ENCODE results near the gene ZNF593.

DNA sequence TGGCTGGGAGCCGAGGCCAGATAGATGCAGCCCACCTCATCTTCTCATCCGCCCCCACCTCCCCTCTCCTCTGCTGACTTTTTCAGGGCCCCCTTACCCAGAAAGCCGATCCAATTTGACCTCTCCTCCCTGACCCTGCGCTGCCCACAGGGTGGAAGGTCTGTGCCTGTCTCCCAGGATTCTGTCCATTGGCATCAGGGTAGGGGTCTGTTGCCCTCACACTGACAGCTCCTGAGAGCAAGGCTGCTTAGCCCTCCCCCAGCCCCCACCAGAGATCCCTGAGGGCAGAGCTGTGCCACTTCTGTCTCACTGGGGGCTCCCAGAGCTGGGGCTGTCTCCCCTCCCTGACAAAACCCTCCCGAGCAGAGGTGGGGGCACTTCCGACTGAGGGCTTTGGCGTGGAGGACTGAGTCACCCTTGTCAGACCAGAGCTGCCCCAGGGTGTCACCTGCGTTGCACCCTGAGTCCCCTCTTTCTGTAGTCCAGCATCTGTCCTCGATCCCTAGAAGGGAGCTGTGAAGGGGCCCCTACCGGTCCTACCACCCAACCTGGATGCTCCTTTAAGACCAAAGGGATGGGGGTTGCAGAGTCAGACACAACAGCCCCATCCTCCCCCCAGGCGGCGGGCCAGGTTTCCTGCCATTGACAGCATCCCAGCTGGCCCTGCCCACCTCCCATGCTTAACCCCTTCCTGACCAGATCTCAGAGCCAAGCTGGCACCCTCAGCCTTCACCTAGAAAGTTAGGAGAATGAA lies 13.2 kb upstream of the ZNF593 start:
- TF ChIP-seq, protein P1, sequence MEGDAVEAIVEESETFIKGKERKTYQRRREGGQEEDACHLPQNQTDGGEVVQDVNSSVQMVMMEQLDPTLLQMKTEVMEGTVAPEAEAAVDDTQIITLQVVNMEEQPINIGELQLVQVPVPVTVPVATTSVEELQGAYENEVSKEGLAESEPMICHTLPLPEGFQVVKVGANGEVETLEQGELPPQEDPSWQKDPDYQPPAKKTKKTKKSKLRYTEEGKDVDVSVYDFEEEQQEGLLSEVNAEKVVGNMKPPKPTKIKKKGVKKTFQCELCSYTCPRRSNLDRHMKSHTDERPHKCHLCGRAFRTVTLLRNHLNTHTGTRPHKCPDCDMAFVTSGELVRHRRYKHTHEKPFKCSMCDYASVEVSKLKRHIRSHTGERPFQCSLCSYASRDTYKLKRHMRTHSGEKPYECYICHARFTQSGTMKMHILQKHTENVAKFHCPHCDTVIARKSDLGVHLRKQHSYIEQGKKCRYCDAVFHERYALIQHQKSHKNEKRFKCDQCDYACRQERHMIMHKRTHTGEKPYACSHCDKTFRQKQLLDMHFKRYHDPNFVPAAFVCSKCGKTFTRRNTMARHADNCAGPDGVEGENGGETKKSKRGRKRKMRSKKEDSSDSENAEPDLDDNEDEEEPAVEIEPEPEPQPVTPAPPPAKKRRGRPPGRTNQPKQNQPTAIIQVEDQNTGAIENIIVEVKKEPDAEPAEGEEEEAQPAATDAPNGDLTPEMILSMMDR (IDR thresholded peaks at IDR 0.05), result no peak
- TF ChIP-seq EP300 (IDR thresholded peaks at IDR 0.05) (no peak), POLR2A (IDR thresholded peaks at IDR 0.05) (no peak), POLR2AphosphoS5 (IDR thresholded peaks at IDR 0.05) (no peak)

Data from stomach (tissue), 4 donors.